WTC11 (cell line): ENCODE measurements around the gene DPP7. TPM values are rescaled to one million over a fixed set of nuclear protein-coding genes. Genes with fewer than 3 reads are reported as not detected.

Experiments used
- ATAC-seq: fragments of 200-7000 bp; cut with Tn5 transposase; 2 replicates; pipeline ENCODE4 v1.10.0; 2021; ENCODE audit warnings: mild to moderate bottlenecking, moderate library complexity
- CTCF ChIA-PET: fragments of 300-600 bp; sonication (Branson Sonifier 250); formaldehyde crosslinking; loops from one replicate; lab custom pipeline; 2021; ENCODE audit warnings: antibody characterized with exemption; lab: Charles Lee
- POLR2A ChIA-PET: fragments of 350-600 bp; sonication (Branson Sonifier 250); formaldehyde crosslinking; loops from one replicate; lab custom pipeline; 2021; ENCODE audit warnings: antibody characterized with exemption; lab: Charles Lee
- DNase-seq: peaks from one replicate; pipeline ENCODE4 v3.0.0; 2021; ENCODE audit warnings: low spot score
- H3K27ac Mint-ChIP-seq: 2 replicates; pipeline ENCODE4 v1.8.0; 2021; ENCODE audit warnings: mixed read lengths
- H3K27me3 Mint-ChIP-seq: 2 replicates; pipeline ENCODE4 v1.8.0; 2021; ENCODE audit warnings: low read depth, mild to moderate bottlenecking, moderate library complexity, mixed read lengths
- H3K36me3 Mint-ChIP-seq: 2 replicates; pipeline ENCODE4 v1.8.0; 2021; ENCODE audit warnings: mixed read lengths
- H3K4me1 Mint-ChIP-seq: 2 replicates; pipeline ENCODE4 v1.8.0; 2022; ENCODE audit warnings: mixed read lengths
- H3K4me3 Mint-ChIP-seq: 2 replicates; pipeline ENCODE4 v1.8.0; 2021; ENCODE audit warnings: mild to moderate bottlenecking, moderate library complexity, mixed read lengths
- H3K9me3 Mint-ChIP-seq: 2 replicates; pipeline ENCODE4 v1.8.0; 2021; ENCODE audit warnings: mixed read lengths
- ATF1 ChIP-seq: sonication (generic); formaldehyde crosslinking; IDR thresholded peaks from 2 replicates; pipeline ENCODE4 v1.8.1; 2023; ENCODE audit warnings: mild to moderate bottlenecking, moderate library complexity, missing genetic modification reagents
- CREB1 ChIP-seq: sonication (generic); formaldehyde crosslinking; IDR thresholded peaks from 2 replicates; pipeline ENCODE4 v1.8.0; 2023; ENCODE audit warnings: mild to moderate bottlenecking, missing genetic modification reagents
- FOXP1 ChIP-seq: sonication (generic); formaldehyde crosslinking; IDR thresholded peaks from 2 replicates; pipeline ENCODE4 v1.8.0; 2022; ENCODE audit warnings: missing genetic modification reagents, mild to moderate bottlenecking, moderate library complexity, borderline replicate concordance
- MYBL2 ChIP-seq: sonication (generic); formaldehyde crosslinking; IDR thresholded peaks from 2 replicates; pipeline ENCODE4 v1.8.1; 2023; ENCODE audit warnings: mild to moderate bottlenecking, moderate library complexity, missing genetic modification reagents
- SP1 ChIP-seq: sonication (generic); formaldehyde crosslinking; conservative IDR thresholded peaks from 2 replicates; pipeline ENCODE4 v1.8.1; 2022; ENCODE audit warnings: missing genetic modification reagents
- ZBTB21 ChIP-seq: sonication (generic); formaldehyde crosslinking; IDR thresholded peaks from 2 replicates; pipeline ENCODE4 v1.8.1; 2023; ENCODE audit warnings: mild to moderate bottlenecking, missing genetic modification reagents, borderline replicate concordance
- ZNF263 ChIP-seq: sonication (generic); formaldehyde crosslinking; IDR thresholded peaks from 2 replicates; pipeline ENCODE4 v1.8.1; 2022; ENCODE audit warnings: low read depth, mild to moderate bottlenecking, moderate library complexity, missing genetic modification reagents
- ZNF423 ChIP-seq: fragments of 250-450 bp; sonication (Bioruptor Pico); IDR thresholded peaks from 2 replicates; pipeline ENCODE4 v2.1.2; 2022; ENCODE audit warnings: mild to moderate bottlenecking, moderate library complexity
- total RNA-seq: library from RNA; stranded (reverse); gene quantifications from 3 replicates; pipeline ENCODE4 v1.2.3, GENCODE V29; 2021
- TF ChIP-seq, protein P1 (sequence below): fragments of 250-450 bp; sonication (Bioruptor Pico); IDR thresholded peaks from 2 replicates; pipeline ENCODE4 v1.9.0; 2021; ENCODE audit warnings: mild to moderate bottlenecking
- TF ChIP-seq, protein P2 (sequence below): sonication (generic); formaldehyde crosslinking; IDR thresholded peaks from 2 replicates; pipeline ENCODE4 v1.8.1; 2022; ENCODE audit warnings: mild to moderate bottlenecking, moderate library complexity, missing genetic modification reagents
- TF ChIP-seq, protein P3 (sequence below): sonication (generic); formaldehyde crosslinking; IDR thresholded peaks from 2 replicates; pipeline ENCODE4 v1.8.1; 2022; ENCODE audit warnings: mild to moderate bottlenecking, missing genetic modification reagents, moderate library complexity, borderline replicate concordance
- TF ChIP-seq, protein P4 (sequence below): sonication (generic); formaldehyde crosslinking; IDR thresholded peaks from 2 replicates; pipeline ENCODE4 v1.8.1; 2023; ENCODE audit warnings: mild to moderate bottlenecking, missing genetic modification reagents, moderate library complexity
- TF ChIP-seq, protein P5 (sequence below): sonication (generic); formaldehyde crosslinking; IDR thresholded peaks from 2 replicates; pipeline ENCODE4 v1.8.0; 2022; ENCODE audit warnings: mild to moderate bottlenecking, missing genetic modification reagents
- TF ChIP-seq, protein P6 (sequence below): fragments of 250-450 bp; sonication (Bioruptor Pico); IDR thresholded peaks from 2 replicates; pipeline ENCODE4 v1.8.0; 2021; ENCODE audit warnings: mild to moderate bottlenecking

DPP7 gene
- total RNA-seq, 1 experiment from 2014 or later = 38.9 TPM

DNA sequence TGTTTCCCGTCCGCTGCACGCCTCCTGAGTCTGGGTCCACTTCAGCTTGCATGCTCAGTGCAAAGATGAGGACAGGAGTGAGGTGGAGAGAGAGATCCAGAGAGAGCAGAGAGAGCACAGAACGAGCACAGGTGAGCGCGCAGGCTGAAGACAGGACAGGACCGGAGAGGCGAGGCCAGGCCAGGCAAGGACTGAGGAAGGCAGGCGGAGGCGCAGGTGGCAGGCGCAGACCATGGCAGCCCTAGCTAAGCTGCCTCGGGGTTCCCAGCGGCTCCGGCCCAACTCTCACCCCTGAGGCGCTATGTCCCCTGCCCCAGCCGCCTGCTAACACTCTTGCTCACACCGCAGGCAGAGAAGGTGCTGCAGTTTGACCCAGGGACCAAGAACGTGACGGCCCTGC is 34.1 kb upstream of the DPP7 start (continued):
- TF ChIP-seq, protein P1, sequence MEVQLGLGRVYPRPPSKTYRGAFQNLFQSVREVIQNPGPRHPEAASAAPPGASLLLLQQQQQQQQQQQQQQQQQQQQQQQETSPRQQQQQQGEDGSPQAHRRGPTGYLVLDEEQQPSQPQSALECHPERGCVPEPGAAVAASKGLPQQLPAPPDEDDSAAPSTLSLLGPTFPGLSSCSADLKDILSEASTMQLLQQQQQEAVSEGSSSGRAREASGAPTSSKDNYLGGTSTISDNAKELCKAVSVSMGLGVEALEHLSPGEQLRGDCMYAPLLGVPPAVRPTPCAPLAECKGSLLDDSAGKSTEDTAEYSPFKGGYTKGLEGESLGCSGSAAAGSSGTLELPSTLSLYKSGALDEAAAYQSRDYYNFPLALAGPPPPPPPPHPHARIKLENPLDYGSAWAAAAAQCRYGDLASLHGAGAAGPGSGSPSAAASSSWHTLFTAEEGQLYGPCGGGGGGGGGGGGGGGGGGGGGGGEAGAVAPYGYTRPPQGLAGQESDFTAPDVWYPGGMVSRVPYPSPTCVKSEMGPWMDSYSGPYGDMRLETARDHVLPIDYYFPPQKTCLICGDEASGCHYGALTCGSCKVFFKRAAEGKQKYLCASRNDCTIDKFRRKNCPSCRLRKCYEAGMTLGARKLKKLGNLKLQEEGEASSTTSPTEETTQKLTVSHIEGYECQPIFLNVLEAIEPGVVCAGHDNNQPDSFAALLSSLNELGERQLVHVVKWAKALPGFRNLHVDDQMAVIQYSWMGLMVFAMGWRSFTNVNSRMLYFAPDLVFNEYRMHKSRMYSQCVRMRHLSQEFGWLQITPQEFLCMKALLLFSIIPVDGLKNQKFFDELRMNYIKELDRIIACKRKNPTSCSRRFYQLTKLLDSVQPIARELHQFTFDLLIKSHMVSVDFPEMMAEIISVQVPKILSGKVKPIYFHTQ (CRISPR knock-in tag) = no peak
- TF ChIP-seq, all 79 proteins: peak for 0

DNA sequence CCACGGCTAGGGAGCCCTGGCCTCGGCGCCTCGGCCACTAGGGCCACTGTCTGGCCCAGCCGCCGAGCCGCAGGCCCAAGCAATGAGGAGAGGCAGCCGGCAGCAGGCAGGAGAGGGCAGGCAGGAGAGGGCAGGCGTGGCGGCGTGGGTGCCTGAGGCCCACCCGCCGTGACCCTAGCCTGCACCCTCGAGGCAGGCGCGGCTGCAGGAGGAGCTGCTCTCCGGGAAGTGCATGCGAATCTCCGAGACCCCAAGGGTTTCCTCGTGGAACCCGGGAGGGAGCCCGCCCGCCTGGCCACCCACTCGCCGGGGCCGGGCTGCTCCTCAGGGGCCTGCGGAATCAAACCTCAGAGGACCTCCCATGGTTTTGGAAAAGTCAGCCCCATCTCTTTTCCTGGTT is 33.7 kb upstream of the DPP7 start:
- Mint-ChIP-seq H3K4me3 (no peak overlapping the region), H3K4me1 (no peaks in the 10 kb centered on the region; the same call in 1 of the 2 replicates), H3K36me3 (no peaks in the 10 kb centered on the region)
- TF ChIP-seq, protein P2, sequence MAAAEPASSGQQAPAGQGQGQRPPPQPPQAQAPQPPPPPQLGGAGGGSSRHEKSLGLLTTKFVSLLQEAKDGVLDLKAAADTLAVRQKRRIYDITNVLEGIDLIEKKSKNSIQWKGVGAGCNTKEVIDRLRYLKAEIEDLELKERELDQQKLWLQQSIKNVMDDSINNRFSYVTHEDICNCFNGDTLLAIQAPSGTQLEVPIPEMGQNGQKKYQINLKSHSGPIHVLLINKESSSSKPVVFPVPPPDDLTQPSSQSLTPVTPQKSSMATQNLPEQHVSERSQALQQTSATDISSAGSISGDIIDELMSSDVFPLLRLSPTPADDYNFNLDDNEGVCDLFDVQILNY (CRISPR knock-in tag) = no peak
- TF ChIP-seq CREB1 (CRISPR knock-in tag) = no peak
- no peak for TF ChIP-seq ATF1
- no peak for TF ChIP-seq FOXP1 (CRISPR knock-in tag)
- no peak for TF ChIP-seq ZBTB21
- TF ChIP-seq ZNF423 (CRISPR knock-in tag) = no peak
- TF ChIP-seq SP1 (CRISPR knock-in tag) = no peak
- no peak for TF ChIP-seq MYBL2
- TF ChIP-seq ZNF263 (CRISPR knock-in tag) = no peak
- TF ChIP-seq, protein P3, sequence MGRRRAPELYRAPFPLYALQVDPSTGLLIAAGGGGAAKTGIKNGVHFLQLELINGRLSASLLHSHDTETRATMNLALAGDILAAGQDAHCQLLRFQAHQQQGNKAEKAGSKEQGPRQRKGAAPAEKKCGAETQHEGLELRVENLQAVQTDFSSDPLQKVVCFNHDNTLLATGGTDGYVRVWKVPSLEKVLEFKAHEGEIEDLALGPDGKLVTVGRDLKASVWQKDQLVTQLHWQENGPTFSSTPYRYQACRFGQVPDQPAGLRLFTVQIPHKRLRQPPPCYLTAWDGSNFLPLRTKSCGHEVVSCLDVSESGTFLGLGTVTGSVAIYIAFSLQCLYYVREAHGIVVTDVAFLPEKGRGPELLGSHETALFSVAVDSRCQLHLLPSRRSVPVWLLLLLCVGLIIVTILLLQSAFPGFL (CRISPR knock-in tag) = no peak
- TF ChIP-seq, all 79 proteins: peak for 0
- DNase-seq = no peak
- ChIA-PET POLR2A (no interaction called here), CTCF (interaction anchor here (0.8 to 1.1 kb wide), 5 partner anchors 19 to 99 kb away, joined by 3 read pairs; partner anchors contain the start of genes RNF224 and TPRN)
- Mint-ChIP-seq H3K27ac (no peak overlapping the region), H3K27me3 (peaks cover 9% of the 10 kb centered on the region; the same call in 1 of the 2 replicates), H3K9me3 (no peaks in the 10 kb centered on the region)
- ATAC-seq = no peak

DNA sequence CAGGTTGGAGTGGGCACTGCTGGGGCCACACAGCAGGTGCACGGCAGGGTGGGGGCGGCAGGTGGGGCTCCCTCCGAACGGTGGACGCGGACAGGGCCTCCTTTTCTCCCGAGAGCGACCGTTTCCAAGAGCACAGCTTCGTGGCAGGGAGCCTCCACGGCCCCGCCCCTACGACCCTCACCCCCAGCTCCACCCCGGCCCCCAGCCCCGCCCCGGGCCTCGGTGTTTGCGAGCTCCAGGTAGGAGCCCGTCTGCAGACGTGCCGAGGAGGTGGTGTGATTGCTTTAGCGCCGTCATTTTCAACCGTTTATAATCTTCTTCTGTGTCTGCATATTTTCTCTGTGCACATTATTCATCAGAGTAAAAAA is 33.2 kb upstream of the DPP7 start:
- ChIA-PET CTCF (interaction anchor here (0.8 to 1.0 kb wide), 3 partner anchors 19 to 80 kb away, joined by 3 read pairs; partner anchors contain the start of genes RNF224 and TPRN), POLR2A (no interaction called here)
- TF ChIP-seq, protein P4, sequence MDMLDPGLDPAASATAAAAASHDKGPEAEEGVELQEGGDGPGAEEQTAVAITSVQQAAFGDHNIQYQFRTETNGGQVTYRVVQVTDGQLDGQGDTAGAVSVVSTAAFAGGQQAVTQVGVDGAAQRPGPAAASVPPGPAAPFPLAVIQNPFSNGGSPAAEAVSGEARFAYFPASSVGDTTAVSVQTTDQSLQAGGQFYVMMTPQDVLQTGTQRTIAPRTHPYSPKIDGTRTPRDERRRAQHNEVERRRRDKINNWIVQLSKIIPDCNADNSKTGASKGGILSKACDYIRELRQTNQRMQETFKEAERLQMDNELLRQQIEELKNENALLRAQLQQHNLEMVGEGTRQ = no peak
- TF ChIP-seq, protein P5, sequence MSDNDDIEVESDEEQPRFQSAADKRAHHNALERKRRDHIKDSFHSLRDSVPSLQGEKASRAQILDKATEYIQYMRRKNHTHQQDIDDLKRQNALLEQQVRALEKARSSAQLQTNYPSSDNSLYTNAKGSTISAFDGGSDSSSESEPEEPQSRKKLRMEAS = no peak
- TF ChIP-seq, protein P6, sequence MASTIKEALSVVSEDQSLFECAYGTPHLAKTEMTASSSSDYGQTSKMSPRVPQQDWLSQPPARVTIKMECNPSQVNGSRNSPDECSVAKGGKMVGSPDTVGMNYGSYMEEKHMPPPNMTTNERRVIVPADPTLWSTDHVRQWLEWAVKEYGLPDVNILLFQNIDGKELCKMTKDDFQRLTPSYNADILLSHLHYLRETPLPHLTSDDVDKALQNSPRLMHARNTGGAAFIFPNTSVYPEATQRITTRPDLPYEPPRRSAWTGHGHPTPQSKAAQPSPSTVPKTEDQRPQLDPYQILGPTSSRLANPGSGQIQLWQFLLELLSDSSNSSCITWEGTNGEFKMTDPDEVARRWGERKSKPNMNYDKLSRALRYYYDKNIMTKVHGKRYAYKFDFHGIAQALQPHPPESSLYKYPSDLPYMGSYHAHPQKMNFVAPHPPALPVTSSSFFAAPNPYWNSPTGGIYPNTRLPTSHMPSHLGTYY (CRISPR knock-in tag) = no peak
- Mint-ChIP-seq H3K4me3 (no peak overlapping the region), H3K27me3 (peaks cover 11% of the 10 kb centered on the region; the same call in 1 of the 2 replicates), H3K36me3 (no peaks in the 10 kb centered on the region), H3K4me1 (no peaks in the 10 kb centered on the region; the same call in 1 of the 2 replicates), H3K27ac (no peak overlapping the region), H3K9me3 (no peaks in the 10 kb centered on the region)
- DNase-seq = no peak
- no peak for ATAC-seq
